Fibroblast of gingiva (primary cell): ENCODE measurements around the gene SNF8.

Experiments
- DNase-seq: peaks from one replicate; pipeline ENCODE4 v3.0.0-alpha.2; 2011; ENCODE audit warnings: low read depth

The SNF8 gene

GRCh38 chr17:48883171-48883570 lies 61.5 kb downstream of the SNF8 start:
- no peak for DNase-seq

- no peak for DNase-seq
Measured at GRCh38 chr17:48882272-48882671, 62.4 kb downstream of the SNF8 start.
